Transverse colon (tissue), 4 donors: ENCODE results near the gene RTTN.

Experiments used
- POLR2AphosphoS5 ChIP-seq, 3 donors: sonication (generic); formaldehyde crosslinking; IDR thresholded peaks; one replicate each; pipeline ENCODE4 v1.6.1; 2016; ENCODE audit warnings: antibody characterized with exemption in 3 of 3
- TF ChIP-seq, protein P1 (sequence below), 5 experiments: fragments of 200-600 bp in 3 of 5; fragments of 450-650 bp in 2 of 5; sonication (generic) in 3 of 5; IDR thresholded peaks; 1 replicate in 2 of 5; 2 replicates in 3 of 5; pipeline ENCODE4 v1.5.1; 2016 to 2017; ENCODE audit warnings: antibody characterized with exemption in 5 of 5, inconsistent platforms in 3 of 5, mild to moderate bottlenecking in 2 of 5, moderate library complexity in 1 of 5

DNA sequence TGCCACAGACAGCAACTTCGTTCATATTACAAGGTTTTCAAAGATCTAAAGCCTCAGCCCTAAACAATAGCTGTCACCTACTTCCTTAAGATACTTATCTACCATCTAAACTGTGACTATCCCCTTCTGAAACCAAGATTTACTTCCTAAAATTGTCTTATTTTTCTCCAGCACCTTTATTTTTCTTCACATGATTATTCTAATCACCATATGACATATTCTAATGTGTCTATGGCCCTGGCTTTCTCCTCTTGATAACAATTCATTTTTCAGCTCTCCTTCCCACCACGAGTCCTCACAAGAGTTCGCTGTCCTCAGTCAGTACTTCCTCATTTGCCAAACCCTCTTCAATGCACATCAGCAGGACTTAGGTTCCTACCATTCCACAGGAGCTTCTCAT, 53.9 kb downstream of the RTTN start:
- TF ChIP-seq, protein P1, sequence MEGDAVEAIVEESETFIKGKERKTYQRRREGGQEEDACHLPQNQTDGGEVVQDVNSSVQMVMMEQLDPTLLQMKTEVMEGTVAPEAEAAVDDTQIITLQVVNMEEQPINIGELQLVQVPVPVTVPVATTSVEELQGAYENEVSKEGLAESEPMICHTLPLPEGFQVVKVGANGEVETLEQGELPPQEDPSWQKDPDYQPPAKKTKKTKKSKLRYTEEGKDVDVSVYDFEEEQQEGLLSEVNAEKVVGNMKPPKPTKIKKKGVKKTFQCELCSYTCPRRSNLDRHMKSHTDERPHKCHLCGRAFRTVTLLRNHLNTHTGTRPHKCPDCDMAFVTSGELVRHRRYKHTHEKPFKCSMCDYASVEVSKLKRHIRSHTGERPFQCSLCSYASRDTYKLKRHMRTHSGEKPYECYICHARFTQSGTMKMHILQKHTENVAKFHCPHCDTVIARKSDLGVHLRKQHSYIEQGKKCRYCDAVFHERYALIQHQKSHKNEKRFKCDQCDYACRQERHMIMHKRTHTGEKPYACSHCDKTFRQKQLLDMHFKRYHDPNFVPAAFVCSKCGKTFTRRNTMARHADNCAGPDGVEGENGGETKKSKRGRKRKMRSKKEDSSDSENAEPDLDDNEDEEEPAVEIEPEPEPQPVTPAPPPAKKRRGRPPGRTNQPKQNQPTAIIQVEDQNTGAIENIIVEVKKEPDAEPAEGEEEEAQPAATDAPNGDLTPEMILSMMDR (IDR thresholded peaks at IDR 0.05): no peak
- TF ChIP-seq POLR2AphosphoS5 (IDR thresholded peaks at IDR 0.05): no peak
